Epithelial cell of prostate (primary cell): Measurements from ENCODE around the gene MAP3K7CL.

Experiments
- DNase-seq: peaks from one replicate; pipeline ENCODE4 v3.0.0-alpha.2; 2011; ENCODE audit warnings: low read depth, low spot score
- H3K27ac ChIP-seq: fragments of 450-650 bp; 2 replicates; pipeline ENCODE4 v1.5.1; 2017; ENCODE audit warnings: mild to moderate bottlenecking

Gene MAP3K7CL

DNA sequence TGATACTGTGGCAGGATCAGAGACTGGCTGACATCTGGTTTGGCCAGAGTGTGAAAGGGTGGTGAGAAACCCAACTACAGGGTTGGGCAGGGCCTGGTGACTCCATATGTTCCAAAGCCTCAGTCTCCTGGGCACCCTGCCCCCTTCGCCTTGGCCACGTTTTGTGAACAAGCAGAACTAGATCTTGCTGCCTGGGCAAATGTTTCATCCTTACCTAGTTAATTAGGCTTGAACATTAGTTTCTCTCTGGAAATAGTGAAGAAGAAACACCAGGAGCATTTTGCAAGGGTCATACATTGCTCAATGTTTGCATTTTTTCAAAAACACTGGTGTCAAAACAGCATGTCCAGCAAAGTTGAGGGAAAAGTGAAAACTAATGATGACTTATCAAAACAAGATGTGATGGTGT, 60.5 kb downstream of the MAP3K7CL start:
- peak overlapping the region; percentile 27 for H3K27ac ChIP-seq
- no peak for DNase-seq

GRCh38 chr21:29193072-29193471, 62.6 kb downstream of the MAP3K7CL start:
- no peak for DNase-seq
- no peak overlapping the region for H3K27ac ChIP-seq

GRCh38 chr21:29193901-29194300, 63.5 kb downstream of the MAP3K7CL start:
- DNase-seq = no peak
- H3K27ac ChIP-seq = no peak overlapping the region

DNA sequence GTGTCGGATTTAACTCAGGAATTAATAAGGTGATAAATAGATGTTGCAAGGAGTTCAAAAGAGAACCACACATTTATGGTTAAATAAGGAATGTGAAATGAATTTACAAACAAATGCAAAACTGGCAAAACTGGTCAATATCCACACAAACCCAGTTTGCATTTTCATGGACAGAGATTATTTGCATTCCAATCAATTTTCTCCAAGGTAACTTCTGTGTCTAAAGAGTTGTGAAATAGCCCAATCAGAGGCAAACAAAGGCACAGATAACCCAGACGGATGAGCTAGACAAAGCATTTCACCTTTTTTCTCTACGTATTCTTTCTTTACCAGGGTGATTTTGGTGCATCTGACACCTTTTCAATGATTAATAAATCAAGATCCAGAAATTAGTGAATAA, 63.9 kb downstream of the MAP3K7CL start:
- peak overlapping the region; percentile 74 for H3K27ac ChIP-seq
- DNase-seq = no peak

DNA sequence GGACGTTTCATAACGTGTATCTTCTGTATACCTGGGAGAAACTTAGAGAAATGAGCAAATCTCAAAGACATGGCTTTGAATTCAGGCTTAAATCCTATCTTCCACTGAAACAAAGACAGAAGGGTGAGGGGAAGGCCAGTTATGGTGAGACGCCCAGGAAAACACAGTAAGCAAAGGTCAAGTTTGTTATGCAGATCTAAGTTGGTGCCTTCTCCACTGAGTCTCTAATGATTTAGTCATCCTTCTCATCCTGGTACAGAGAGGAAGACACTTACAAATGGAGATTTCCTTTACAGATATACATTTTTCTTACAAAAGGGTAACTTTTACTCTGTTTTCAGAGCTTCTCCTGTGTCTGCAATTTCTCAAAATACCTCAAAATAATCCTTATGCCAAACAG, 64.4 kb downstream of the MAP3K7CL start:
- peak overlapping the region; percentile 74 for H3K27ac ChIP-seq

GRCh38 chr21:29195981-29196669, 65.7 kb downstream of the MAP3K7CL start:
- peak overlapping the region; percentile 74 for H3K27ac ChIP-seq
- peak; percentile 84 for DNase-seq

More for the DNA sequence above, 64.4 kb downstream of the MAP3K7CL start:
- DNase-seq = no peak

GRCh38 chr21:29196670-29197191, 66.3 kb downstream of the MAP3K7CL start:
- DNase-seq = no peak
- H3K27ac ChIP-seq = peak overlapping the region; percentile 74

DNA sequence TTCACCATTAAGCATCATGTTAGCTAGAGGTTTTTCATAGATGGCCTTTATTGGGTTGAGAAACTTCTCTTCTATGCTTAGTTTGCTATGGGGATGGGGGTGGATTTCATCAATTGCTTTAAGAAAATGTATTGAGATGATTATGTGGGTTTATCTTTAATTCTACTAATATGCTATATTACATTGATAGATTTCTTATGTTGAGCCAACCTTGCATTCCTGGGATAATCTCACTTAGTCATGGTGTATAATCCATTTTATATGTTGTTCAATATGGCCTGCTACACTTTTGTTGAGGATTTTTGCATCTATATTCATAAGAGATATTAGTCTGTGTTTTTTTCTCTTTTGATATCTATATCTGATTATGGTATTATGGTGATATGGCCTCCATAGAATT, 70.7 kb downstream of the MAP3K7CL start:
- no peak overlapping the region for H3K27ac ChIP-seq
- DNase-seq = no peak

GRCh38 chr21:29205009-29205408, 74.6 kb downstream of the MAP3K7CL start:
- H3K27ac ChIP-seq = no peak overlapping the region
- DNase-seq = no peak

GRCh38 chr21:29205988-29206387, 75.5 kb downstream of the MAP3K7CL start:
- H3K27ac ChIP-seq = no peak overlapping the region
- no peak for DNase-seq

DNA sequence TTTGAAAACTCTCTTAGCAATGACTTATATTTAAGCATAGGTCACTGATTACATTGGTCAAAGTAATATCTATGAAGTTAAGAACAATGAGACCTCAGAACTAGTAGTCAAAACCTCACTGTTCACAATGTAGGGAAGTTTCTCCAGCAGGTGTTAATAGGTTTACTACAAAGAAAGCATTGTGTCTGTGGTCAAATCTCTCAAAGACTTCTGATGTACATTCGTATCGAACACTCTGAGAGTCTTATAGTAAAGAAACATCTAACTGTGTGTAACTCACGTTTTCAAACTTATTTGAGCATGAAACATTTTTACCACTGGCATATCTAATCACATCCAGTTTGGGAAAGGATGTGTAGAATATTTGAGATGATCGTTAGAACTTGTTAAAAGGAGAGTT, 76.0 kb downstream of the MAP3K7CL start:
- DNase-seq = no peak
- no peak overlapping the region for H3K27ac ChIP-seq

GRCh38 chr21:29207201-29207600, 76.8 kb downstream of the MAP3K7CL start:
- DNase-seq = no peak
- no peak overlapping the region for H3K27ac ChIP-seq

DNA sequence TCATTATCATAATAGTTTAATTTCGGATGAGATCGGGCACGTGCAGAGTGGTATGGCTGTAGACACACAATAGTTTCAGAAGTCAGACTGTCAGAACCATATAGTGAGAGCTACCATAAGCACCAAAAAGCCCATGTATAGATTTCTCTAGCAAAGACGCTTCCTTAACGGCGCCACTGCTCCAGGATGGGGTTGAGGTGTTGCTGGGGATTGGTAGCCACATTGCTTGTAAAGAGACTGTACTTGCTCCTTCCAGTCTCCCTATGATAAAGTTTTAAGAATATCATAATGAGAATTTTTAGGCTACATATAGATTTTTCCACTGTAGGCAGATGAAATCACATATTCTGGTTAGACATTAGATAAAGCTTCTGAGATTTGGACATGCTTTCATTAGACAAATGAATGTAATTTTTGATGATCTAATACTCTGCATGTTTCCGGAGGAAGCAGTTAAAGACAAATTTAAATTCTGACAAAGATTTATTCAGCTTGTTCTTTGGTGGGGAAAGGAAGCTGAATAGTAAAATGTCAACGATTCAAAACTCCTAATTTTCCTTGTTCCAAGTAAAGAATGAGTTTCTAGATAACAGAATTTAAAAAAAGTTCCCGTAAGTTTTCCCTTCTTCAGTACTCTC, 77.7 kb downstream of the MAP3K7CL start:
- no peak for DNase-seq
- H3K27ac ChIP-seq = peak overlapping the region; percentile 34

- DNase-seq = no peak
- peak overlapping the region; percentile 34 for H3K27ac ChIP-seq
Measured at GRCh38 chr21:29208682-29209059, 78.2 kb downstream of the MAP3K7CL start.

DNA sequence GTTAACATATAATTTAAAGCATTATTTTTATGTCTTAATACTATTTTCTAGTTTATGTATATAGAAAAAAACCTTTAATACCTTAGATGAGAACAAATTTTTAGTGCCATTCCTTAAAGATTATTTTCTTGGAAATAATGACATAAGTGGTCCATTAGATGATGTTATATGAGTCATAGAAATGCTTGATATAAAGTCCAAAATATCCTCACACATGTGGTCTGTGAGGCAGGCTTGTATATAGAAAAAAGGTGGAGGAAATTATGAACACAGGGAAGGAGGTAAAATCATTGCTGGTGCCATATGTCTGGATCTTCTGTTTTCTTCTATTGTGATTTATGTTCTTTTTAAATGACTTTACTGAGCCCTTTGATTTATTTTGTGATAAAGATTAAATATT, 79.3 kb downstream of the MAP3K7CL start:
- DNase-seq = no peak
- no peak overlapping the region for H3K27ac ChIP-seq

DNA sequence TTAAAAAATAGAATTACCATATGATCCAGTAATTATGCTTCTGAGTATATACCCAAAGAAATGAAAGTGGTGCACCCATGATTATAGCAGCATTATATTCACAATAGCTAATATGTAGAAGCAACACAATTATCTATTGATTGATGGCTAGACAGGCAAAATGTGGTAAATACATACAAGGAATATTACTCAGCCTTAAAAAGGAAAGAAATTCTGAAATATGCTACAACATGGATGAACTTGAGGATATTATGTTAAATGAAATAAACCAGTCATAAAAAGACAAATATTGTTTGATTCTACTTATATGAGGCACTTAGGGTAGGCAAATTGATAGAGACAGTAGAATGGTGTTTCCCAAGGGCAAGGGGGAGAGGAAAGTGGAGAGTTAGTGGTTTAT, 80.8 kb downstream of the MAP3K7CL start:
- H3K27ac ChIP-seq = no peak overlapping the region
- DNase-seq = no peak

DNA sequence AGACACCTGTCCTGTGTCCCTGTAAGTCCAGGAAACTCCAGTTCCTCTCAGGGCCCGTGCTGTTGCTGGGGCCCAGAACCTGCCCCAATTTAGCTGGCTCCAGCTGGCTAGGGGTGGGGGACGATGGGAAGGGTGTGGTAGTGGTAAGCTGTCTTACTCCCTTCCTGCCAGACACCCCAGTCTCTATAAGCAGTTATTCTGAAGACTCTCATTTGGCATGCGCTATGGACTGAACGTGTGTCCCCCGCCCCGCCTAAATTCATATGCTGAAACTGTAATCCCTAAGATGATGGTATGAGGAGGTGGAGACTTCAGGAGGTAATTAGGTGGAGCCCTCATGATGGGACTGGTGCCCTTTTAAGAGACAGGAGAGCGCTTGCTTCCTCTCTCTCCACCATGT, 82.0 kb downstream of the MAP3K7CL start:
- DNase-seq = no peak
- no peak overlapping the region for H3K27ac ChIP-seq

DNA sequence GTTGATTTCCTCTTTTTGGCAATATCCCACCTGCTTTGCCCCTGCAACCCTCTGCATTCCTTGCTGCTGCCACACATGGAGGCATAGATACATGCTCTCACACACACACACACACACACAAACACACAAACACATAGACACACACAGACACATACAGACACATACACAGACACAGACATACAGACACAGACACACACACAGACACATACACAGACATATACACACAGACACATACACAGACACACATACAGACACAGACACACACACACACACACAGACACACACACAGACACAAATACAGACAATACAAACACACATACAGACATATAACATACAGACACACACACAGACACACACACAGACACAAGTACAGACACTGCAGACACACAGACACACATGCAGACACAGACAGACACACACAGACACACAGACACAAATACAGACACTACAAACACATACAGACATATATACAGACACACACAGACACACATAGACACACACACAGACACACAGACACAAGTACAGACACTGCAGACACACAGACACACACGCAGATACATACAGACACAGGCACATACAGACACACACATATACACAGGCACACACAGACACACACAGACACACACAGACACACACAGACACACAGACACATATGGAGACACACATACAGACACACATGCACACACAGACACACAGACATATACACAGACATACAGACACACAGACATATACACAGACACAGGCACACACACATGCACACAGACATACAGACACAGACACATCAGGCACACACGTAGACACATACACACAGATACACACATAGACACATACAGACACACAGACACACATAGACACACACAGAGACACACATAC, 83.3 kb downstream of the MAP3K7CL start:
- no peak overlapping the region for H3K27ac ChIP-seq
- no peak for DNase-seq

DNA sequence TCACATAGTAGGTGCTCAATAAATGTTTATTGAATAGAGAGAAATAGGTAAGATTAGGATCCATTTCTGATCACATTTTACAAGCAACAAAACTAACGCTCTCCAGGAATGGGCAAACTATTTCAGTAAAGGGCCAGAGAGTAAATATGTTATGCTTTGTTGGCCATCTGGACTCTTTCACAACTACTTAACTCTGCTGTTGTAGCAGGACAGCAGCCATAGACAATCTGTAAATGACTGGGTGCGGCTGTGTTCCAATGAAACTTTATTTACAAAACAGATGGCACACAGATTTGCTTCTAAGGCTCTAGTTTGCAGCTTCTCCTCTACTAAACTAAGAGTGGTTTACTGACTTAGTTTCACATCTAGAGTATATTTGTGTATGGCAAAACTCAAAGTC, 85.3 kb downstream of the MAP3K7CL start:
- DNase-seq = no peak
- no peak overlapping the region for H3K27ac ChIP-seq

- DNase-seq = peak; percentile 96
- peak overlapping the region; percentile 90 for H3K27ac ChIP-seq
Measured at GRCh38 chr21:29217818-29218291, 87.4 kb downstream of the MAP3K7CL start.

DNA sequence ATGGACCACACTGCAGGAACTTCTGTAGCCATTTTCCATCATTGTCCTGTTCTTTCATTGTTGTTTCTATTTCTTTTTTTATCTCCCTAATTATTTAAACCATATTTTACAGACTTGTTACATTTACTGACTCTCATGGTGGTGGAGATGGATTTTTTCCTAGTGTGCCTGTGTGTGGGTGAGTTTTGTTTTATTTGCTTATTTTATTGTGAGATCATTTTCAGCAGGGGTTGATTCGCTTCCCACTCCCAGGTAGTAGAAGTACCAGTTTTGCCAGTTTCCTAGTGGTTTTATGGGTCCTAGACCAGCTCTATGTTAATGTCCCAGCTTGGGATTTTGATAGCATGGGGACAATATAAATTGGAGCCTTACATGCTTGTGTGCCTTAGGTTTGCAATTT, 88.3 kb downstream of the MAP3K7CL start:
- peak overlapping the region; percentile 90 for H3K27ac ChIP-seq
- no peak for DNase-seq
